Bronchial epithelial cell (primary cell): Measurements from ENCODE around the gene ATAT1. TPM values are rescaled to one million over a fixed set of nuclear protein-coding genes. Genes with fewer than 3 reads are reported as not detected.

ENCODE experiments used
- DNase-seq: peaks from one replicate; pipeline ENCODE4 v3.0.0-alpha.2; 2010; ENCODE audit warnings: low read depth
- FAIRE-seq: peaks from 2 replicates; lab custom pipeline; 2011; peaks lifted over from hg19 to GRCh38; lab: Jason Lieb, UNC
- H3K27me3 ChIP-seq: 2 replicates; pipeline ENCODE4 v1.5.1; 2011; ENCODE audit warnings: low read length; ENCODE audit not compliant: control insufficient read depth, insufficient read depth
- H3K36me3 ChIP-seq: 2 replicates; pipeline ENCODE4 v1.5.1; 2011; ENCODE audit warnings: low read length; ENCODE audit not compliant: control insufficient read depth, insufficient read depth
- H3K4me3 ChIP-seq: 2 replicates; pipeline ENCODE4 v1.5.1; 2011; ENCODE audit warnings: mild to moderate bottlenecking, low read depth, low read length, control low read depth
- CTCF ChIP-seq: IDR thresholded peaks from 2 replicates; pipeline ENCODE4 v1.5.1; 2011; ENCODE audit warnings: mild to moderate bottlenecking, moderate library complexity, low read length, control low read depth, inconsistent platforms; ENCODE audit not compliant: insufficient read depth, severe bottlenecking
- total RNA-seq: library from RNA; depleted of rRNA; stranded (reverse); fragments of >200 nt; gene quantifications from 2 replicates; pipeline ENCODE4 v1.2.1, GENCODE V29; 2014

The ATAT1 gene
- total RNA-seq, 1 donor from 2014 or later, result 2.9 TPM

DNA sequence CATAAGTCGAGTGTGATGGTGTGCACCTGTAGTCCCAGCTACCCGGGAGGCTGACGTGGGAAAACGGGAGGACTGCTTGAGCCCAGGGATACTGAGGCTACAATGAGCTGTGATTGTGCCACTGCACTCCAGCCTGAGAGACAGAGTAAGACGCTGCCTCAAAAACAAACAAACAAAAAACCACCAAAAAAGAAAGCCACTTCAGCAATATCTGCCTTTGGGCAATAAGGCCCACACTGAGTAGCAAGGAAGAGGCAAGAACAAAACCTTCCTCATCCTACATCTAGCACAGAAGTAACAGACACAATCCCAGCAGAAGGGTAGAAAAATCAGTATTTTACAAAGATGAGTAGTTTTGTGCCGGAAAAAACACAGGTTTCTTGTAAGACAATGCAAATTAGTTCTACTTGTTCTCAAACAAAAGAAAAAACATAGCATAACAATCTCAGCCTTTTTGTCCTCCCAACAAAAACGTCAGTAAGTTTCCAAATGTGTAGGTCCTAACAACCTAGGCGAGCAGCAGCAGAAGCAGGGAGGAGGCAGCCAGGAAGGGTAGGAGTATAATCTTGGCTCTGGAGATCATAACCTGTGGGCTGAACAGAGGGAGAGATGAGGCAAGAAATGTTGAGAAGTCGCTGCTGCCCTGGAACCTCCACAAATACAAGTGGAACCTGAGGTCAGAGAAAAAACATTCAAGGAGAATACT, 15.4 kb upstream of the ATAT1 start:
- H3K36me3 ChIP-seq, result peaks cover 13% of the 10 kb centered on the region
- no peak overlapping the region for H3K4me3 ChIP-seq
- DNase-seq (no peak), FAIRE-seq (no peak)
- no peak for TF ChIP-seq CTCF
- H3K27me3 ChIP-seq, result no peaks in the 10 kb centered on the region

GRCh38 chr6:30611856-30612194, 14.8 kb upstream of the ATAT1 start:
- peaks cover 16% of the 10 kb centered on the region for H3K36me3 ChIP-seq
- no peak for DNase-seq

GRCh38 chr6:30612213-30612612, 14.5 kb upstream of the ATAT1 start:
- DNase-seq (peak; percentile 40), FAIRE-seq (no peak)
- peak; percentile 30 for TF ChIP-seq CTCF
- Histone ChIP-seq H3K27me3 (no peaks in the 10 kb centered on the region), H3K36me3 (peaks cover 17% of the 10 kb centered on the region), H3K4me3 (no peak overlapping the region)

More at GRCh38 chr6:30611856-30612194, 14.8 kb upstream of the ATAT1 start:
- FAIRE-seq, result no peak
- H3K27me3 ChIP-seq, result no peaks in the 10 kb centered on the region
- TF ChIP-seq CTCF, result no peak
- H3K4me3 ChIP-seq, result no peak overlapping the region

- FAIRE-seq (no peak), DNase-seq (no peak)
- Histone ChIP-seq H3K36me3 (peaks cover 16% of the 10 kb centered on the region), H3K27me3 (no peaks in the 10 kb centered on the region), H3K4me3 (no peak overlapping the region)
- TF ChIP-seq CTCF, result no peak
Observed at GRCh38 chr6:30612687-30613248, 13.9 kb upstream of the ATAT1 start.

- H3K4me3 ChIP-seq, result no peak overlapping the region
- no peak for FAIRE-seq
- no peaks in the 10 kb centered on the region for H3K27me3 ChIP-seq
- peaks cover 16% of the 10 kb centered on the region for H3K36me3 ChIP-seq
- no peak for TF ChIP-seq CTCF
- peak; percentile 72 for DNase-seq
Observed at GRCh38 chr6:30613251-30614043, 13.2 kb upstream of the ATAT1 start.
